Keratinocyte (primary cell): ENCODE results near the gene TUBGCP6. TPM values are rescaled to one million over a fixed set of nuclear protein-coding genes. Genes with fewer than 3 reads are reported as not detected.

Experiments used
- DNase-seq: peaks from one replicate; pipeline ENCODE4 v3.0.0-alpha.2; 2011; ENCODE audit warnings: low read depth, missing footprints, low spot score
- FAIRE-seq: peaks from 2 replicates; lab custom pipeline; 2011; peaks lifted over from hg19 to GRCh38; lab: Jason Lieb, UNC
- H2AFZ ChIP-seq: 2 replicates; pipeline ENCODE4 v1.6.0; 2012; ENCODE audit warnings: low read length, control low read depth, inconsistent platforms; ENCODE audit not compliant: control insufficient read depth
- H3K27ac ChIP-seq: 2 replicates; pipeline ENCODE4 v1.5.1; 2011; ENCODE audit warnings: low read length; ENCODE audit not compliant: control insufficient read depth, insufficient read depth
- H3K27me3 ChIP-seq: 3 replicates; pipeline ENCODE4 v1.6.0; 2011; ENCODE audit warnings: low read length; ENCODE audit not compliant: control insufficient read depth, insufficient read depth; ENCODE audit errors: extremely low read depth
- H3K36me3 ChIP-seq, 2 experiments: 2 replicates in 1 of 2; 3 replicates in 1 of 2; pipeline ENCODE4 v1.5.1; 2011; ENCODE audit warnings: low read length in 2 of 2, mild to moderate bottlenecking in 1 of 2; ENCODE audit not compliant: control insufficient read depth in 2 of 2, insufficient read depth in 2 of 2; ENCODE audit errors: extremely low read depth in 1 of 2
- H3K4me1 ChIP-seq: 3 replicates; pipeline ENCODE4 v1.5.1; 2011; ENCODE audit warnings: low read length; ENCODE audit not compliant: control insufficient read depth, insufficient read depth; ENCODE audit errors: extremely low read depth
- H3K4me2 ChIP-seq: 3 replicates; pipeline ENCODE4 v1.6.0; 2011; ENCODE audit warnings: low read depth, low read length; ENCODE audit not compliant: control insufficient read depth, insufficient read depth; ENCODE audit errors: extremely low read depth
- H3K4me3 ChIP-seq, 3 experiments: fragments of 200-600 bp in 1 of 3; sonication (generic) in 1 of 3; 2 replicates in 2 of 3; 3 replicates in 1 of 3; pipeline ENCODE4 v1.5.1; 2011 to 2016; ENCODE audit warnings: low read length in 3 of 3, mild to moderate bottlenecking in 3 of 3, control low read depth in 2 of 3, inconsistent platforms in 1 of 3, low read depth in 1 of 3, mixed read lengths in 1 of 3, mixed run types in 1 of 3, moderate library complexity in 1 of 3; ENCODE audit not compliant: control insufficient read depth in 2 of 3, insufficient read depth in 2 of 3; ENCODE audit errors: extremely low read depth in 1 of 3
- H3K79me2 ChIP-seq: 2 replicates; pipeline ENCODE4 v1.6.0; 2012; ENCODE audit warnings: low read length; ENCODE audit not compliant: control insufficient read depth, insufficient read depth
- H3K9ac ChIP-seq: 3 replicates; pipeline ENCODE4 v1.6.0; 2011; ENCODE audit warnings: low read length; ENCODE audit not compliant: control insufficient read depth, insufficient read depth; ENCODE audit errors: extremely low read depth
- H3K9me1 ChIP-seq: 3 replicates; pipeline ENCODE4 v1.6.0; 2011; ENCODE audit warnings: low read length; ENCODE audit not compliant: control insufficient read depth, insufficient read depth; ENCODE audit errors: extremely low read depth
- H3K9me3 ChIP-seq: 2 replicates; pipeline ENCODE4 v1.5.1; 2012; ENCODE audit warnings: low read depth, low read length; ENCODE audit not compliant: control insufficient read depth
- H4K20me1 ChIP-seq: 3 replicates; pipeline ENCODE4 v1.6.0; 2011; ENCODE audit warnings: low read length; ENCODE audit not compliant: control insufficient read depth, insufficient read depth; ENCODE audit errors: extremely low read depth
- CTCF ChIP-seq, 3 experiments: IDR thresholded peaks in 1 of 3; conservative IDR thresholded peaks in 1 of 3; optimal IDR thresholded peaks in 1 of 3; 2 replicates in 2 of 3; 3 replicates in 1 of 3; pipeline versions ENCODE3 to v1.5.1; 2011; ENCODE audit warnings: low read length in 3 of 3, mild to moderate bottlenecking in 3 of 3, moderate library complexity in 2 of 3, control low read depth in 1 of 3, inconsistent platforms in 1 of 3; ENCODE audit not compliant: insufficient read depth in 2 of 3; ENCODE audit errors: extremely low read depth in 1 of 3
- EZH2 ChIP-seq: IDR thresholded peaks from one replicate; pipeline ENCODE4 v1.6.1; 2012; ENCODE audit warnings: inconsistent platforms, mild to moderate bottlenecking, low read length, moderate library complexity
- dilution Hi-C: fragments of 300-500 bp; cut with MboI; formaldehyde crosslinking; loops from one replicate; pipeline ENCODE4 v1.7.0; 2020; ENCODE audit warnings: low sequenced_read_pairs; ENCODE audit not compliant: extremely low pct_ligation_motif_present
- polyA plus RNA-seq, 5 experiments: library from polyadenylated mRNA; depleted of rRNA in 3 of 5; stranded (reverse) in 3 of 5; stranded (forward) in 1 of 5; unstranded in 1 of 5; fragments of >200 nt; gene quantifications; 1 replicate in 1 of 5; 2 replicates in 3 of 5; 3 replicates in 1 of 5; pipeline versions ENCODE4 v1.2.1 to v1.2.3, GENCODE V29; 2011 to 2012; ENCODE audit warnings: missing spikeins in 2 of 5, low read depth in 1 of 5, low replicate concordance in 1 of 5

The TUBGCP6 gene
- polyA plus RNA-seq, 1 donor (not counting 4 experiments of a cell fraction or from before 2014, with no cell fraction given): 10.1 TPM

- Histone ChIP-seq H2AFZ (no peak overlapping the region), H3K4me3 (no peak overlapping the region), H3K36me3 (peaks cover 0 to 5% of the 10 kb centered on the region in 2 experiments), H3K9me3 (no peaks in the 10 kb centered on the region), H3K79me2 (no peaks in the 10 kb centered on the region), H3K9ac (no peak overlapping the region), H3K27ac (no peak overlapping the region), H4K20me1 (no peaks in the 10 kb centered on the region), H3K27me3 (no peaks in the 10 kb centered on the region), H3K4me2 (no peak overlapping the region), H3K9me1 (no peaks in the 10 kb centered on the region), H3K4me1 (peaks cover 3% of the 10 kb centered on the region)
- FAIRE-seq (no peak), DNase-seq (no peak)
- TF ChIP-seq CTCF (optimal IDR thresholded peaks at IDR 0.05 in 1 of 3, IDR thresholded peaks at IDR 0.05 in 1 of 3, conservative IDR thresholded peaks at IDR 0.05 in 1 of 3; ENCODE audit: extremely low read depth in 1 of 3, insufficient read depth in 2 of 3, low read length in 3 of 3): no peak
- TF ChIP-seq EZH2: no peak
- dilution Hi-C loops: no loop called here
Measured at GRCh38 chr22:50257041-50257440, 12.2 kb upstream of the TUBGCP6 start.

- dilution Hi-C loops: no loop called here
- no peak for FAIRE-seq
Measured at GRCh38 chr22:50256258-50256862, 11.5 kb upstream of the TUBGCP6 start.

More at GRCh38 chr22:50256258-50256862, 11.5 kb upstream of the TUBGCP6 start:
- Histone ChIP-seq H3K27me3 (no peaks in the 10 kb centered on the region), H2AFZ (no peak overlapping the region), H3K79me2 (no peaks in the 10 kb centered on the region), H3K36me3 (peaks cover 0 to 5% of the 10 kb centered on the region in 2 experiments), H3K9me1 (no peaks in the 10 kb centered on the region), H3K27ac (no peak overlapping the region), H3K4me3 (no peak overlapping the region), H4K20me1 (no peaks in the 10 kb centered on the region), H3K4me1 (peaks cover 2% of the 10 kb centered on the region), H3K9me3 (no peaks in the 10 kb centered on the region), H3K4me2 (no peak overlapping the region), H3K9ac (no peak overlapping the region)
- no peak for DNase-seq
- TF ChIP-seq CTCF (optimal IDR thresholded peaks at IDR 0.05 in 1 of 3, IDR thresholded peaks at IDR 0.05 in 1 of 3, conservative IDR thresholded peaks at IDR 0.05 in 1 of 3; ENCODE audit: extremely low read depth in 1 of 3, insufficient read depth in 2 of 3, low read length in 3 of 3) (no peak), EZH2 (no peak)
